Endodermal cell (in vitro differentiated cells): ENCODE measurements around the gene DSE. TPM values are rescaled to one million over a fixed set of nuclear protein-coding genes. Genes with fewer than 3 reads are reported as not detected.

Experiments
- DNase-seq: peaks from one replicate; pipeline ENCODE4 v3.0.0-alpha.2; 2017
- H3K27ac ChIP-seq: 2 replicates; pipeline ENCODE4 v1.5.1; 2013; ENCODE audit warnings: mild to moderate bottlenecking, low read depth, low read length, moderate library complexity
- H3K27me3 ChIP-seq: 2 replicates; pipeline ENCODE4 v1.6.1; 2013; ENCODE audit warnings: mild to moderate bottlenecking, low read length, moderate library complexity; ENCODE audit not compliant: insufficient read depth, control insufficient read depth, poor library complexity, severe bottlenecking
- H3K36me3 ChIP-seq: 2 replicates; pipeline ENCODE4 v1.7.0; 2013; ENCODE audit warnings: mild to moderate bottlenecking, low read length, moderate library complexity; ENCODE audit not compliant: control insufficient read depth, insufficient read depth
- H3K4me1 ChIP-seq: one replicate; pipeline ENCODE4 v1.7.0; 2013; ENCODE audit warnings: low read length; ENCODE audit not compliant: control insufficient read depth, insufficient read depth
- H3K4me3 ChIP-seq: 2 replicates; pipeline ENCODE4 v1.5.1; 2013; ENCODE audit warnings: mild to moderate bottlenecking, low read length, moderate library complexity
- H3K9ac ChIP-seq: 2 replicates; pipeline ENCODE4 v1.6.1; 2013; ENCODE audit warnings: mild to moderate bottlenecking, low read length, moderate library complexity; ENCODE audit not compliant: poor library complexity, severe bottlenecking; ENCODE audit errors: extremely low read depth
- H3K9me3 ChIP-seq: 2 replicates; pipeline ENCODE4 v1.6.1; 2013; ENCODE audit warnings: mild to moderate bottlenecking, low read length, moderate library complexity; ENCODE audit not compliant: control insufficient read depth
- H3K27ac Mint-ChIP-seq: 2 replicates; pipeline ENCODE4 v1.8.0; 2020; ENCODE audit warnings: mixed read lengths
- H3K27me3 Mint-ChIP-seq: 2 replicates; pipeline ENCODE4 v1.8.0; 2021; ENCODE audit warnings: mild to moderate bottlenecking, mixed read lengths; ENCODE audit not compliant: insufficient read depth
- H3K36me3 Mint-ChIP-seq: 2 replicates; pipeline ENCODE4 v1.8.0; 2020; ENCODE audit warnings: low read depth, mixed read lengths
- H3K4me1 Mint-ChIP-seq: 2 replicates; pipeline ENCODE4 v1.8.0; 2020; ENCODE audit warnings: mixed read lengths
- H3K4me3 Mint-ChIP-seq: 2 replicates; pipeline ENCODE4 v1.8.0; 2020; ENCODE audit warnings: mild to moderate bottlenecking, moderate library complexity, mixed read lengths
- H3K9me3 Mint-ChIP-seq: 2 replicates; pipeline ENCODE4 v1.8.0; 2020; ENCODE audit warnings: mild to moderate bottlenecking, mixed read lengths
- CTCF ChIP-seq: fragments of 200-600 bp; sonication (generic); conservative IDR thresholded peaks from 2 replicates; pipeline ENCODE4 v1.5.0; 2021; ENCODE audit warnings: antibody characterized with exemption, mild to moderate bottlenecking
- WGBS, 2 experiments: methylation state at CpG; one replicate each; pipeline versions ENCODE4 v1.1.5 to v1.1.7; 2013; ENCODE audit warnings: missing lambda C conversion rate in 2 of 2, mixed read lengths in 1 of 2; ENCODE audit not compliant: insufficient coverage in 1 of 2, insufficient read length in 1 of 2; 5-methylcytosine and 5-hydroxymethylcytosine counted together
- total RNA-seq, 2 donors: library from RNA; stranded (reverse); fragmentation: NEBNext Ultra II Directional in 1 of 2; extraction: Animal tissue kit (Norgen Biotek cat#: 25700) in 1 of 2; gene quantifications; 2 replicates in 1 of 2; 3 replicates in 1 of 2; pipeline ENCODE4 v1.2.1, GENCODE V29; 2021

DSE gene
- total RNA-seq, 2 donors from 2014 or later: 42.3 to 44.3 TPM

GRCh38 chr6:116446399-116446798, 75.7 kb downstream of the DSE start:
- Histone ChIP-seq H3K9ac (no peak overlapping the region), H3K9me3 (no peaks in the 10 kb centered on the region), H3K4me1 (no peaks in the 10 kb centered on the region), H3K36me3 (no peaks in the 10 kb centered on the region), H3K27ac (no peak overlapping the region), H3K4me3 (no peak overlapping the region), H3K27me3 (no peaks in the 10 kb centered on the region)
- WGBS, 2 experiments: no CpG with 5 or more reads among the region's 1 CpG
- Mint-ChIP-seq H3K27ac (no peak overlapping the region), H3K36me3 (no peaks in the 10 kb centered on the region), H3K4me3 (no peak overlapping the region), H3K4me1 (peaks cover 3% of the 10 kb centered on the region), H3K9me3 (no peaks in the 10 kb centered on the region), H3K27me3 (no peaks in the 10 kb centered on the region)
- no peak for TF ChIP-seq CTCF
- DNase-seq: no peak

- Histone ChIP-seq H3K4me3 (no peak overlapping the region), H3K9ac (no peak overlapping the region), H3K27ac (no peak overlapping the region), H3K27me3 (no peaks in the 10 kb centered on the region), H3K36me3 (no peaks in the 10 kb centered on the region), H3K9me3 (no peaks in the 10 kb centered on the region), H3K4me1 (no peaks in the 10 kb centered on the region)
- 67 to 85% methylated on average over 1 to 2 of the region's 3 CpGs for WGBS, 2 experiments
- Mint-ChIP-seq H3K4me1 (peaks cover 3% of the 10 kb centered on the region), H3K27me3 (no peaks in the 10 kb centered on the region), H3K27ac (no peak overlapping the region), H3K4me3 (no peak overlapping the region), H3K9me3 (no peaks in the 10 kb centered on the region), H3K36me3 (no peaks in the 10 kb centered on the region)
- no peak for DNase-seq
- no peak for TF ChIP-seq CTCF
Observed at GRCh38 chr6:116447052-116447451, 76.3 kb downstream of the DSE start.

- 77 to 90% methylated on average over 2 of the region's 2 CpGs for WGBS, 2 experiments
- no peaks in the 10 kb centered on the region for H3K9me3 ChIP-seq
- no peaks in the 10 kb centered on the region for H3K4me1 ChIP-seq
- H3K9ac ChIP-seq: no peak overlapping the region
- Mint-ChIP-seq H3K9me3 (no peaks in the 10 kb centered on the region), H3K4me1 (peaks cover 3% of the 10 kb centered on the region), H3K36me3 (no peaks in the 10 kb centered on the region), H3K4me3 (no peak overlapping the region), H3K27ac (no peak overlapping the region), H3K27me3 (no peaks in the 10 kb centered on the region)
- TF ChIP-seq CTCF: no peak
- no peak overlapping the region for H3K4me3 ChIP-seq
- DNase-seq: no peak
- no peak overlapping the region for H3K27ac ChIP-seq
- no peaks in the 10 kb centered on the region for H3K36me3 ChIP-seq
- H3K27me3 ChIP-seq: no peaks in the 10 kb centered on the region
Observed at GRCh38 chr6:116447496-116448011, 76.8 kb downstream of the DSE start.
